Loucy (cell line): ENCODE measurements around the gene MICAL3.

Experiments
- H2AFZ ChIP-seq: fragments of 200-600 bp; sonication (generic); 2 replicates; pipeline ENCODE4 v1.6.0; 2016; ENCODE audit warnings: antibody characterized with exemption, mild to moderate bottlenecking, low read length, moderate library complexity
- H3F3A ChIP-seq: fragments of 200-600 bp; 2 replicates; pipeline ENCODE4 v1.6.0; 2016; ENCODE audit warnings: antibody characterized with exemption, low read depth, mild to moderate bottlenecking
- H3K27me3 ChIP-seq: fragments of 200-600 bp; sonication (generic); 2 replicates; pipeline ENCODE4 v1.6.1; 2014; ENCODE audit warnings: low read length, mild to moderate bottlenecking; ENCODE audit not compliant: insufficient read depth, poor library complexity, severe bottlenecking
- H3K36me3 ChIP-seq: fragments of 200-600 bp; sonication (generic); 2 replicates; pipeline ENCODE4 v1.6.1; 2016; ENCODE audit warnings: low read length; ENCODE audit not compliant: insufficient read depth
- H3K4me1 ChIP-seq: fragments of 200-600 bp; sonication (generic); 2 replicates; pipeline ENCODE4 v1.5.1; 2014; ENCODE audit warnings: low read length, mild to moderate bottlenecking; ENCODE audit not compliant: insufficient read depth, poor library complexity, severe bottlenecking
- H3K4me2 ChIP-seq: fragments of 200-600 bp; sonication (generic); 2 replicates; pipeline ENCODE4 v1.6.0; 2014; ENCODE audit warnings: antibody characterized with exemption, low read length, low read depth, mild to moderate bottlenecking; ENCODE audit not compliant: poor library complexity, severe bottlenecking
- H3K4me3 ChIP-seq: fragments of 200-600 bp; sonication (generic); 2 replicates; pipeline ENCODE4 v1.5.1; 2014; ENCODE audit warnings: low read length, mild to moderate bottlenecking, mixed read lengths; ENCODE audit not compliant: poor library complexity, severe bottlenecking
- H3K79me2 ChIP-seq: fragments of 200-600 bp; sonication (generic); 2 replicates; pipeline ENCODE4 v1.6.1; 2014; ENCODE audit warnings: low read length; ENCODE audit not compliant: insufficient read depth
- H3K9ac ChIP-seq: fragments of 200-600 bp; sonication (generic); 2 replicates; pipeline ENCODE4 v1.6.0; 2014; ENCODE audit warnings: mild to moderate bottlenecking, low read depth, low read length, moderate library complexity; ENCODE audit not compliant: poor library complexity, severe bottlenecking
- H3K9me2 ChIP-seq: fragments of 200-600 bp; sonication (generic); replicated peaks from 2 replicates; pipeline ENCODE4 v1.6.1; 2016; ENCODE audit warnings: low read depth, low read length, mixed read lengths
- H3K9me3 ChIP-seq: fragments of 200-600 bp; sonication (generic); 2 replicates; pipeline ENCODE4 v1.6.1; 2014; ENCODE audit warnings: mild to moderate bottlenecking, antibody characterized with exemption, low read length, low read depth; ENCODE audit not compliant: insufficient read depth
- H4K20me1 ChIP-seq: fragments of 200-600 bp; sonication (generic); 2 replicates; pipeline ENCODE4 v1.6.0; 2014; ENCODE audit warnings: antibody characterized with exemption, low read length, mild to moderate bottlenecking; ENCODE audit not compliant: insufficient read depth, poor library complexity, severe bottlenecking
- EZH2phosphoT487 ChIP-seq: fragments of 200-600 bp; IDR thresholded peaks from 2 replicates; pipeline ENCODE4 v1.6.1; 2018; ENCODE audit warnings: antibody characterized with exemption, mild to moderate bottlenecking, moderate library complexity, borderline replicate concordance
- TF ChIP-seq, protein P1 (sequence below): fragments of 200-600 bp; sonication (generic); conservative IDR thresholded peaks from 2 replicates; pipeline ENCODE4 v1.5.1; 2014; ENCODE audit warnings: mild to moderate bottlenecking, antibody characterized with exemption, low read length

MICAL3 gene

DNA sequence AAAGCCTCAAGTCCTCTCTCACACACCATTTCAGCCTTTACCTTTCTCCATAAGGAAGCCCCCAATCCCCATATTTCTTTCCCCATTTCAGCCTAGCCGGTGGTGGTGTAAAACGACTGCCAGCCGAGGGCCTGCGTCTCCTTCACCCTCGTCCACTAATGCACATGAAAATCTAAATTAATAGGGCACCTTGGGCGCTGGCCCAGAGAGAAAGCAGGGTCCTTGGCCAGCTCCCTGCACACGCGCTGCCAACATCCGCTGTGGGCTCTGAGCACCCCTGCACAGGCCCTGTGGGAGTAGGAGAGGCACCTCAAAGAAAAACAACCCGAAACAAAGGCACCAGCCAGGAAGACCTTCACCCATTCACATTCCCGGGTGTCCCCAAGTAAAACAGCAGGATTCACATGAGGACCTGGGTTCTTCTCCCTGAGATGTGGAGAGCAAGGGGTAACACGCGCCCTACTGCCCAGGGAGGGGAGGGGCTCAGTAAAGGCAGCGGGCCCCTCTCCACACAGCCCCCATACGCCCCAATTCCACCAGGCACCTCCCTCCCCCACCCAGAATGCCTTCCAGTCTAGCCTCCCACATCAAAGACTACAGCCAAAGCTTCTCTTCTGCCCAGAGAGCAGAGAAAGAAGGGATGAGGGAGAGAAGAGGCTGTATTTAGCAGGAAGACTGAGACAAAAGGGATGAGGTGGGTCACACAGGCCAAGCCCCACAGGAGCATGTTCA lies 79.0 kb downstream of the MICAL3 start:
- peaks cover 19% of the 10 kb centered on the region for H3K4me1 ChIP-seq
- no peak for TF ChIP-seq EZH2phosphoT487
- TF ChIP-seq, protein P1, sequence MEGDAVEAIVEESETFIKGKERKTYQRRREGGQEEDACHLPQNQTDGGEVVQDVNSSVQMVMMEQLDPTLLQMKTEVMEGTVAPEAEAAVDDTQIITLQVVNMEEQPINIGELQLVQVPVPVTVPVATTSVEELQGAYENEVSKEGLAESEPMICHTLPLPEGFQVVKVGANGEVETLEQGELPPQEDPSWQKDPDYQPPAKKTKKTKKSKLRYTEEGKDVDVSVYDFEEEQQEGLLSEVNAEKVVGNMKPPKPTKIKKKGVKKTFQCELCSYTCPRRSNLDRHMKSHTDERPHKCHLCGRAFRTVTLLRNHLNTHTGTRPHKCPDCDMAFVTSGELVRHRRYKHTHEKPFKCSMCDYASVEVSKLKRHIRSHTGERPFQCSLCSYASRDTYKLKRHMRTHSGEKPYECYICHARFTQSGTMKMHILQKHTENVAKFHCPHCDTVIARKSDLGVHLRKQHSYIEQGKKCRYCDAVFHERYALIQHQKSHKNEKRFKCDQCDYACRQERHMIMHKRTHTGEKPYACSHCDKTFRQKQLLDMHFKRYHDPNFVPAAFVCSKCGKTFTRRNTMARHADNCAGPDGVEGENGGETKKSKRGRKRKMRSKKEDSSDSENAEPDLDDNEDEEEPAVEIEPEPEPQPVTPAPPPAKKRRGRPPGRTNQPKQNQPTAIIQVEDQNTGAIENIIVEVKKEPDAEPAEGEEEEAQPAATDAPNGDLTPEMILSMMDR = no peak
- no peak overlapping the region for H3K4me2 ChIP-seq
- H3K27me3 ChIP-seq = no peaks in the 10 kb centered on the region
- H3K9ac ChIP-seq = no peak overlapping the region
- H3K9me2 ChIP-seq = no peaks in the 10 kb centered on the region
- H3K9me3 ChIP-seq = no peaks in the 10 kb centered on the region
- H2AFZ ChIP-seq = no peak overlapping the region
- peaks cover 97% of the 10 kb centered on the region for H3K79me2 ChIP-seq
- peaks cover 6% of the 10 kb centered on the region for H4K20me1 ChIP-seq
- no peaks in the 10 kb centered on the region; the same call in 1 of the 2 replicates for H3K36me3 ChIP-seq
- H3K4me3 ChIP-seq = no peak overlapping the region
- no peaks in the 10 kb centered on the region for H3F3A ChIP-seq

DNA sequence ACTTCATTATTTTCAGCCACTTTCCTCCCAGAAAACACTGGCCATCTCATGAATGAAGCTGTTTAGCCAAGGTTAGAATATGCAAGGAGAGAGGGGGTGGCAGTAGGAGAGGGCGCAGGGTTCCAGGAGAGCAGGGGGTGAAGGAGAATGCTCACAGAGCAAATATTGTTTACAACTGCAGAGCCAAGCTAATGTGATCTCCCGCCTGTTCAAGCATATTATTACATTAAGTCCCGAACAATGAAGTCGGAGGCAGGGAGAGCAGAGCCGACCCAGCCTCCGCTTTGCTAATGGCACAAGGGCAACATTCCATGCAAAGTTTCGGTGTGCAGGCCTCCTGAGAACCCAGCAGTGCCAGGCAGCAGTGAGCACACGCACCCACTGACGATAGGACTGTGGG lies 80.1 kb downstream of the MICAL3 start:
- no peaks in the 10 kb centered on the region for H3K9me3 ChIP-seq
- no peak overlapping the region for H3K4me3 ChIP-seq
- no peak overlapping the region for H3K9ac ChIP-seq
- H3K79me2 ChIP-seq = peaks cover 99% of the 10 kb centered on the region
- no peak overlapping the region for H3K4me2 ChIP-seq
- no peaks in the 10 kb centered on the region; the same call in 1 of the 2 replicates for H3K36me3 ChIP-seq
- no peaks in the 10 kb centered on the region for H3F3A ChIP-seq
- H3K9me2 ChIP-seq = no peaks in the 10 kb centered on the region
- H3K27me3 ChIP-seq = no peaks in the 10 kb centered on the region
- peaks cover 8% of the 10 kb centered on the region for H4K20me1 ChIP-seq
- TF ChIP-seq EZH2phosphoT487 = no peak
- TF ChIP-seq, protein P1 = no peak
- H3K4me1 ChIP-seq = peaks cover 19% of the 10 kb centered on the region
- no peak overlapping the region for H2AFZ ChIP-seq

DNA sequence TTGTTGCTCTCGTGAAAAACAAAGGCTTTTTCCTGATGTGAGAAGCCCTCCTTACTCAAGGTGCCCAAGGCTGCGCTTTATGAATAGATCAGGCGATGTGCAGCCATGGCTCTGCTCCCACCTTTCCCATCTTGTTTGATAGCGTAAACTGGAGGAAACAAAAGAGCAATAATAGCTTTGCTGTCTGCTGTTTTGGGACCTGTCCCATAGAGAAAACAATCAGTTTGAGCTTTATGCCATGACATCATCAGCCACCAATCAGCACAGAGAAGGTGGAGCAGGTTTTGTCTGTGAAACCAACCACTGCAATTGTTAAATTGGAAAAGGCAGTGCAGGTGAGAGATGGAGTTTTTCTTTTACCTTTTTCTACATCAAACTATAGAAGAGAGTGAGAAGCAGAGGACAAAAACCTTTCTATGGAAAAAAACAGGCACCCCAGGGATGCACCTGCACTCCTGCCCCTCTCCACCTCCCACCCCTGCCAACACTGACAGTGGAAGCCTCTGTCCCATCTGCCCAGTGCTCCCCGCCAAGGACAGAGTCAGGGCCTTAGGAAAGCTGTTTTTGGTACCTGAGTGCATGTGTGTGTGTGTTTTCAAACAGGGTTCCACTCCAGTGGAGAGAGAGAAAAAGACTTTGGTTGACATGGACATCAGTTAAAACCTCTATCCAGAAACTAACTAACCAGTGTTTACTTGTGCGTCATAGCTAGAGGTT lies 80.7 kb downstream of the MICAL3 start:
- Histone ChIP-seq H4K20me1 (peaks cover 8% of the 10 kb centered on the region), H3F3A (no peaks in the 10 kb centered on the region), H3K4me2 (no peak overlapping the region), H3K27me3 (no peaks in the 10 kb centered on the region), H3K79me2 (peaks cover 99% of the 10 kb centered on the region), H3K9me2 (no peaks in the 10 kb centered on the region), H3K9ac (no peak overlapping the region), H2AFZ (no peak overlapping the region), H3K4me3 (no peak overlapping the region), H3K9me3 (no peaks in the 10 kb centered on the region), H3K4me1 (peaks cover 19% of the 10 kb centered on the region), H3K36me3 (no peaks in the 10 kb centered on the region; the same call in 1 of the 2 replicates)
- TF ChIP-seq, protein P1 = no peak
- no peak for TF ChIP-seq EZH2phosphoT487
